ENCODE measurements around the gene PSEN2. TPM values are rescaled to one million over a fixed set of nuclear protein-coding genes. Genes with fewer than 3 reads are reported as not detected.

PSEN2 gene
- total and polyA plus RNA-seq, 2 of the 8 experiments (the other 6 are each of a cell fraction or from before 2014, with no cell fraction given): 22.9 to 29.0 TPM

GRCh38 chr1:226845624-226846023 lies 24.8 kb upstream of the PSEN2 start:
- no peak overlapping the region for H4K91ac ChIP-seq (replicated peaks; ENCODE audit: insufficient read length, low read length)
- CTCF ChIA-PET (ENCODE audit: partially characterized antibody): no interaction called here
- no peak overlapping the region for H3K18ac ChIP-seq (ENCODE audit: extremely low read depth, low read length)
- 0 out of 4 replicates have a peak, but pooled peaks cover 0 to 3% of the 10 kb centered on the region in 2 experiments for H3K9me3 ChIP-seq (ENCODE audit: insufficient read depth in 2 of 2, low read depth in 1 of 2, low read length in 1 of 2)
- H3K14ac ChIP-seq (ENCODE audit: insufficient read length): no peak overlapping the region
- POLR2A ChIA-PET (ENCODE audit: partially characterized antibody): no interaction called here
- H3K23me2 ChIP-seq (ENCODE audit: low read depth, low read length): no peaks in the 10 kb centered on the region
- no peak overlapping the region for H3K4me3 ChIP-seq (ENCODE audit: extremely low read depth in 1 of 4, insufficient read depth in 2 of 4, low read depth in 3 of 4, low read length in 4 of 4)
- no peak overlapping the region for H3K4ac ChIP-seq (replicated peaks; ENCODE audit: insufficient read length, low read depth, low read length)
- no peak overlapping the region for H3K56ac ChIP-seq (replicated peaks; ENCODE audit: insufficient read length, low read depth, low read length)
- H3K27ac ChIP-seq (ENCODE audit: low read depth, low read length): no peak overlapping the region
- H3K79me1 ChIP-seq (ENCODE audit: low read depth, low read length): no peaks in the 10 kb centered on the region
- H3K36me3 ChIP-seq (ENCODE audit: control insufficient read depth in 2 of 4, insufficient read depth in 4 of 4, low read length in 3 of 4): no peaks in the 10 kb centered on the region
- no peak overlapping the region for H3K4me2 ChIP-seq (ENCODE audit: insufficient read depth in 1 of 2, low read depth in 2 of 2, low read length in 2 of 2)
- FAIRE-seq: no peak
- H4K8ac ChIP-seq (ENCODE audit: extremely low read depth, insufficient read depth, low read length): no peak overlapping the region
- H2AFZ ChIP-seq (ENCODE audit: low read length): no peak overlapping the region
- no peaks in the 10 kb centered on the region for H3K79me2 ChIP-seq (ENCODE audit: control insufficient read depth in 1 of 2, insufficient read depth in 2 of 2, low read length in 2 of 2)
- DNase-seq (ENCODE audit: low read depth in 1 of 2, low spot score in 2 of 2): no peak
- no peak overlapping the region for H2BK20ac ChIP-seq (ENCODE audit: low read length)
- no peaks in the 10 kb centered on the region for H3K27me3 ChIP-seq (replicated peaks in 1 of 4; ENCODE audit: control insufficient read depth in 3 of 4, extremely low read depth in 1 of 4, insufficient read depth in 3 of 4, low read length in 3 of 4)
- no peak overlapping the region for H4K5ac ChIP-seq (ENCODE audit: insufficient read length, low read depth, low read length)
- H2BK15ac ChIP-seq (ENCODE audit: low read length): no peak overlapping the region
- H2BK5ac ChIP-seq (ENCODE audit: low read depth, low read length): no peak overlapping the region
- H2BK12ac ChIP-seq (ENCODE audit: low read depth, low read length): no peak overlapping the region
- H4K20me1 ChIP-seq (replicated peaks in 1 of 2; ENCODE audit: control insufficient read depth in 1 of 2, insufficient read depth in 2 of 2, low read length in 2 of 2): no peaks in the 10 kb centered on the region
- H2BK120ac ChIP-seq (replicated peaks; ENCODE audit: low read depth, low read length): no peak overlapping the region
- H2AK5ac ChIP-seq (ENCODE audit: low read depth, low read length): no peak overlapping the region
- no peak overlapping the region for H3K23ac ChIP-seq (ENCODE audit: insufficient read length)
- peaks cover 0 to 5% (median 1%) of the 10 kb centered on the region in 4 experiments; a peak in 3 of 7 replicates for H3K4me1 ChIP-seq (replicated peaks in 1 of 4; ENCODE audit: control insufficient read depth in 3 of 4, insufficient read depth in 4 of 4, low read length in 3 of 4)
- H3K9ac ChIP-seq (replicated peaks in 1 of 4; ENCODE audit: extremely low read depth in 1 of 4, low read depth in 3 of 4, low read length in 3 of 4): no peak overlapping the region
- TF ChIP-seq HDAC6 (IDR thresholded peaks at IDR 0.05; ENCODE audit: low read depth, low read length) (no peak), JUN (IDR thresholded peaks at IDR 0.05; ENCODE audit: low read depth, low read length) (no peak), KDM4A (IDR thresholded peaks at IDR 0.05; ENCODE audit: low read depth, low read length, severe bottlenecking) (no peak), POU5F1 (IDR thresholded peaks at IDR 0.05; ENCODE audit: low read depth, low read length) (no peak), GABPA (IDR thresholded peaks at IDR 0.05; ENCODE audit: borderline replicate concordance, insufficient read depth, low read length) (no peak), TEAD4 (IDR thresholded peaks at IDR 0.05; ENCODE audit: low read depth, low read length) (no peak), EZH2 (IDR thresholded peaks at IDR 0.05; ENCODE audit: low read depth, low read length, severe bottlenecking) (no peak), SIRT6 (IDR thresholded peaks at IDR 0.05; ENCODE audit: low read length) (no peak), SIN3A (conservative IDR thresholded peaks at IDR 0.05 in 1 of 2, IDR thresholded peaks at IDR 0.05 in 1 of 2; ENCODE audit: low read depth in 1 of 2, low read length in 2 of 2) (no peak), SP2 (IDR thresholded peaks at IDR 0.05; ENCODE audit: low read length) (no peak), ASH2L (IDR thresholded peaks at IDR 0.05; ENCODE audit: low read length) (no peak), JUND (IDR thresholded peaks at IDR 0.05; ENCODE audit: low read length) (no peak), BACH1 (IDR thresholded peaks at IDR 0.05; ENCODE audit: low read length) (no peak), MAX (IDR thresholded peaks at IDR 0.05) (no peak), KDM1A (IDR thresholded peaks at IDR 0.05; ENCODE audit: borderline replicate concordance, low read length) (no peak), NRF1 (IDR thresholded peaks at IDR 0.05; ENCODE audit: low read depth, low read length) (no peak)
